Activated CD4-positive, alpha-beta T cell treated with anti-CD3 and anti-CD28 coated beads for 36 hours (primary cell): ENCODE data around the gene FAM90A1. TPM values are rescaled to one million over a fixed set of nuclear protein-coding genes. Genes with fewer than 3 reads are reported as not detected.

ENCODE experiments used
- total RNA-seq, 2 experiments: library from RNA; stranded (reverse); gene quantifications; one replicate each; pipeline ENCODE4 v1.2.3, GENCODE V29; 2021

Gene FAM90A1
- total RNA-seq, 2 experiments from 2014 or later, result 0.32 to 0.33 TPM

Other genes with a start within 250 kb of the FAM90A1 start
- 10 to 100 TPM; 14.8 to 16.5 TPM for gene FOXJ2, start 194.9 kb downstream of the FAM90A1 start, total RNA-seq
- under 1 TPM; 0.33 to 0.57 TPM for gene C3AR1, start 161.3 kb downstream of the FAM90A1 start, total RNA-seq
- gene NECAP1, start 145.3 kb downstream of the FAM90A1 start, total RNA-seq, result 10 to 100 TPM; 29.4 to 29.8 TPM
- gene CLEC4A, start 104.0 kb downstream of the FAM90A1 start, total RNA-seq, result not detected
- gene ZNF705A, start 70.6 kb downstream of the FAM90A1 start, total RNA-seq, result not detected
- not detected for gene CLEC6A, start 228.3 kb upstream of the FAM90A1 start, total RNA-seq